OCI-LY3 (cell line): ENCODE measurements around the gene EYA3.
A peak's percentile ranks its signal among the peaks of the same experiment; 100 is the strongest.

Experiments
- H2AFZ ChIP-seq: fragments of 200-600, 300-600 bp; shearing (Covaris generic); 2 replicates; pipeline ENCODE4 v1.6.0; 2014; ENCODE audit warnings: antibody characterized with exemption, low read depth, low read length
- H3K27ac ChIP-seq: fragments of 200-600, 300-600 bp; sonication (generic); 2 replicates; pipeline ENCODE4 v1.5.1; 2014; ENCODE audit warnings: mild to moderate bottlenecking, low read length, moderate library complexity, mixed read lengths
- H3K27me3 ChIP-seq: fragments of 200-600, 300-600 bp; sonication (generic); 2 replicates; pipeline ENCODE4 v1.6.1; 2014; ENCODE audit warnings: low read depth, low read length, mixed read lengths
- H3K36me3 ChIP-seq: fragments of 200-600, 300-600 bp; sonication (generic); replicated peaks from 2 replicates; pipeline ENCODE3; 2014; ENCODE audit warnings: low read depth, low read length, mixed read lengths
- H3K4me1 ChIP-seq: fragments of 300-600, 200-600 bp; sonication (generic); 2 replicates; pipeline ENCODE4 v1.6.1; 2014; ENCODE audit warnings: low read length, mixed read lengths
- H3K4me2 ChIP-seq: fragments of 200-600, 300-600 bp; sonication (generic); 2 replicates; pipeline ENCODE4 v1.6.1; 2014; ENCODE audit warnings: low read length, mixed read lengths
- H3K4me3 ChIP-seq: fragments of 300-600, 200-600 bp; sonication (generic); 2 replicates; pipeline ENCODE4 v1.5.1; 2014; ENCODE audit warnings: antibody characterized with exemption, mild to moderate bottlenecking, low read length, moderate library complexity
- H3K79me2 ChIP-seq: fragments of 300-600, 200-600 bp; shearing (Covaris generic); 2 replicates; pipeline ENCODE4 v1.6.1; 2014; ENCODE audit warnings: mild to moderate bottlenecking, low read length, mixed read lengths
- H3K9ac ChIP-seq: fragments of 300-600, 200-600 bp; shearing (Covaris generic); 2 replicates; pipeline ENCODE4 v1.6.0; 2014; ENCODE audit warnings: mild to moderate bottlenecking, low read length, moderate library complexity
- H3K9me3 ChIP-seq: fragments of 200-600, 300-600 bp; shearing (Covaris generic); 2 replicates; pipeline ENCODE4 v1.6.1; 2014; ENCODE audit warnings: low read length, mixed read lengths; ENCODE audit not compliant: insufficient read depth
- H4K20me1 ChIP-seq: fragments of 200-600, 300-600 bp; sonication (generic); 2 replicates; pipeline ENCODE4 v1.6.1; 2016; ENCODE audit warnings: low read length, mixed read lengths; ENCODE audit not compliant: insufficient read depth
- CTCF ChIP-seq: fragments of 200-600, 300-600 bp; sonication (generic); IDR thresholded peaks from 2 replicates; pipeline ENCODE4 v1.5.1; 2014; ENCODE audit warnings: antibody characterized with exemption, low read length, low read depth
- EZH2phosphoT487 ChIP-seq: fragments of 200-600 bp; shearing (Covaris generic); IDR thresholded peaks from 2 replicates; pipeline ENCODE4 v1.6.1; 2018; ENCODE audit warnings: antibody characterized with exemption, mixed run types, low read depth

The EYA3 gene

GRCh38 chr1:28070725-28071593 lies 17.5 kb downstream of the EYA3 start:
- peaks cover 54% of the 10 kb centered on the region for H3K79me2 ChIP-seq
- no peaks in the 10 kb centered on the region for H4K20me1 ChIP-seq
- H3K4me3 ChIP-seq: peak overlapping the region; percentile 41
- peak overlapping the region; percentile 65 for H3K4me2 ChIP-seq
- peak overlapping the region; percentile 75 for H3K27ac ChIP-seq
- no peak for TF ChIP-seq CTCF
- no peak for TF ChIP-seq EZH2phosphoT487
- H3K4me1 ChIP-seq: peaks cover 54% of the 10 kb centered on the region
- peak overlapping the region; percentile 35; the same call in 1 of the 2 replicates for H3K9ac ChIP-seq
- H2AFZ ChIP-seq: no peak overlapping the region
- no peaks in the 10 kb centered on the region for H3K27me3 ChIP-seq
- no peaks in the 10 kb centered on the region for H3K9me3 ChIP-seq
- peaks cover 10% of the 10 kb centered on the region for H3K36me3 ChIP-seq

- H3K9ac ChIP-seq: no peak overlapping the region
- H3K36me3 ChIP-seq: peaks cover 10% of the 10 kb centered on the region
- H3K27me3 ChIP-seq: no peaks in the 10 kb centered on the region
- H3K4me2 ChIP-seq: no peak overlapping the region
- H3K4me3 ChIP-seq: no peak overlapping the region
- no peak overlapping the region for H3K27ac ChIP-seq
- no peaks in the 10 kb centered on the region for H3K9me3 ChIP-seq
- peaks cover 32% of the 10 kb centered on the region for H3K4me1 ChIP-seq
- no peak overlapping the region for H2AFZ ChIP-seq
- H3K79me2 ChIP-seq: peaks cover 39% of the 10 kb centered on the region
- no peaks in the 10 kb centered on the region for H4K20me1 ChIP-seq
- TF ChIP-seq CTCF (no peak), EZH2phosphoT487 (no peak)
Measured at GRCh38 chr1:28067523-28068090, 20.8 kb downstream of the EYA3 start.

GRCh38 chr1:28066393-28067154 lies 21.8 kb downstream of the EYA3 start:
- Histone ChIP-seq H3K79me2 (peaks cover 31% of the 10 kb centered on the region), H3K4me2 (no peak overlapping the region), H3K9me3 (no peaks in the 10 kb centered on the region), H3K27ac (no peak overlapping the region), H3K36me3 (peaks cover 12% of the 10 kb centered on the region), H3K9ac (no peak overlapping the region), H4K20me1 (no peaks in the 10 kb centered on the region), H3K27me3 (no peaks in the 10 kb centered on the region), H3K4me3 (no peak overlapping the region), H3K4me1 (peaks cover 22% of the 10 kb centered on the region), H2AFZ (no peak overlapping the region)
- TF ChIP-seq CTCF (no peak), EZH2phosphoT487 (no peak)

GRCh38 chr1:28064064-28064463 lies 24.3 kb downstream of the EYA3 start:
- Histone ChIP-seq H3K4me3 (no peak overlapping the region), H3K9ac (no peak overlapping the region)

More at GRCh38 chr1:28064064-28064463, 24.3 kb downstream of the EYA3 start:
- no peaks in the 10 kb centered on the region for H3K4me1 ChIP-seq
- H2AFZ ChIP-seq: no peak overlapping the region
- H4K20me1 ChIP-seq: no peaks in the 10 kb centered on the region
- TF ChIP-seq EZH2phosphoT487: no peak
- no peak for TF ChIP-seq CTCF
- peaks cover 2% of the 10 kb centered on the region for H3K36me3 ChIP-seq
- H3K9me3 ChIP-seq: no peaks in the 10 kb centered on the region
- H3K79me2 ChIP-seq: peaks cover 11% of the 10 kb centered on the region; the same call in 1 of the 2 replicates
- H3K4me2 ChIP-seq: no peak overlapping the region
- H3K27me3 ChIP-seq: no peaks in the 10 kb centered on the region
- H3K27ac ChIP-seq: no peak overlapping the region
